ENCODE results near the gene ZNRF2. TPM values are rescaled to one million over a fixed set of nuclear protein-coding genes. Genes with fewer than 3 reads are reported as not detected.

ZNRF2 gene
- total RNA-seq (2014; rRNA removed; shearing (Covaris generic)): 19.9 and 30.6 TPM in 2 replicates

DNA sequence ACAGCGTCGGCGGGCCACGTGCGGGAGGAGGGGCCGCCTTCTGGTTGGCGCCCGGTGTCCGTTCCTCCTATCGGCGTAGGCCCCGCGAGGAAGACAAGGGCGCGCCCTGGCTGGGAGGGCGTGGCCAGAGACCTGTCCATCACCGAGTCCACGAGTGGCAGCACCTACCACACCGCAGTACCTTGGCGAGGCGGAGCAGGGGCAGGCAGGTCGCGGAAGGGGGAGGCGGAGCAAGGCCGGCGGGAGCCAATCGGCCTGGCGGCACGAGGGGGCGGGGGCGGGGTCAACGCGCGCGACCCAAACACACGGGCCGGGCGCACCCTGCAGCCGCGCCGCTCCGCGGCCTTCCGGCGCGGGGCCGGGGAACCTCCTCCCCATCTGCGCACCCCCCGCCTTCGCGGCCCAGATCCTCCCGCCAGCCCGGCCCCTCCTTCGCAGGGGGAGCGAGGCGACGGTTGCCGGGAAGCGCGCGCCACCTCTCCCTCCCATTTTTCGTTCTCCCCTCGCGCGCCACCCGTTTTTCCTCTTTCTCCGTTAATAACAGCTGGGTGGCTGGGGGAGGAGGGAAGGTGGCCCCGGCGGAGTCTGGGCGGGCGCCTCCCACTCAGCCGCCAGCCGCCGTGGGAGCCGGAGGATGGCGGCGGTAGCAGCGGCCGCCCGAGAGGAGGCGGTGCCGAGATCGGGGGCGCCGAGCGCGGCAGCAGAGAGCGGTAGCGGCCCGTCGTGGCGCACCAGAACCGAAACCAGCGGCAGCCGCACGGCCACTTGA lies at the start of gene ZNRF2:
Gene ZNRF2 (plus strand): TSS at position 300 of the 769 bp plus-strand sequence. CDS start 761 bp downstream, outside the sequence.
- DNase-seq (ENCODE audit: low read depth): peak; percentile 100

DNA sequence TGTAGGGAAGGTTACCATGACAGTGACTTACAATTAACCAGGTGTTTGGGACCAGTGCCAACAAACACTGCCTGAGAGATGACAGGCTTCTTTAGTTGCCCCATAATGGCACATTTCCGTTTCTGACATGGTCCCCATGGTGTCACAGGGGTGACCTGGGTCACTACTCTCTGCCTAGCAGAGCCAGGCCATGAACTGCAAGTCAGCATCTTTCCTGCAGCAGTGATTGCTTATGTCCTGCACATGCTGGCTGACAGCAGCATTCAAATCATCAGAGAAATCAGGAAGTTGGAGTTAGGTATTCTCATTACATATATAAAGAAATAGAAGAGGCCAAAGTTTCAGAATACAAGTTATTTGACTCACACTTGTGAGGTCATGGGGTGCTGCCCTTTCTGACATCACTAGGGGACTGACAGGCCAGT lies 47.1 kb upstream of the ZNRF2 start:
- no peak for DNase-seq (ENCODE audit: low read depth)

DNA sequence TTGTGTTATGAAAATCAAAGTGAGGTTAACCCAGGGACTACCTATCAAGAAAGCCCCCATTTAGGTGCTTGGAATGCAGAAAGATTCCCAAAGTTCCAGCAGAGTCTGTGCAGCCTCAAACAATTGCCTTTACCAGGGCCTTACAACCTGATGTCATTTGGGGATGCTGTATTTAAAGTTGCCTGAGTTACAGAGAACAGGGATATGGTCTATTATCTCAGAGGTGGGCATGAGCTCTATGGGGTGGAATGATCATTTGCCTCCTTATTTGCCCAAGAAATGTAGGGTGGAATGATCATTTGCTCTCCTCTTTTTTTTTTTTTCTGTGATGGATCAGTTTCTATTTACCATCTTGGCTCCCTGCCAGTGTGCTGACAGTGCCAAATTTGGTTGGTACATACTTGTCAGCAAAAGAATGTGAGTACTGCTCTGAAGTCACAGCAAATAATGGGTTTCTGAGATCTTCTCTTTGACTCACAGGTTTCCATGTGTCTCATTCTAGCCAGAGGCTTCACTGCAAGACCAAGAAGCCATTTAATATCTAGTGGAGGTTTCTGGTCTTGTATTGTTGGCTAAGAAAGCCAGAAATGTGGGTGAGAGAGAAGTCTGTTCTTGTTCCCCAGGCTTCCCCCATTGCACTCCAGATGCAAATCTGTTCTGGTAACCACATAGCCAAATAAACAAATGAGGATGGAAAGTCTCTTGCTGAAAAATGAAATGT lies 45.5 kb upstream of the ZNRF2 start:
- peak; percentile 85 for DNase-seq (ENCODE audit: low read depth)

DNA sequence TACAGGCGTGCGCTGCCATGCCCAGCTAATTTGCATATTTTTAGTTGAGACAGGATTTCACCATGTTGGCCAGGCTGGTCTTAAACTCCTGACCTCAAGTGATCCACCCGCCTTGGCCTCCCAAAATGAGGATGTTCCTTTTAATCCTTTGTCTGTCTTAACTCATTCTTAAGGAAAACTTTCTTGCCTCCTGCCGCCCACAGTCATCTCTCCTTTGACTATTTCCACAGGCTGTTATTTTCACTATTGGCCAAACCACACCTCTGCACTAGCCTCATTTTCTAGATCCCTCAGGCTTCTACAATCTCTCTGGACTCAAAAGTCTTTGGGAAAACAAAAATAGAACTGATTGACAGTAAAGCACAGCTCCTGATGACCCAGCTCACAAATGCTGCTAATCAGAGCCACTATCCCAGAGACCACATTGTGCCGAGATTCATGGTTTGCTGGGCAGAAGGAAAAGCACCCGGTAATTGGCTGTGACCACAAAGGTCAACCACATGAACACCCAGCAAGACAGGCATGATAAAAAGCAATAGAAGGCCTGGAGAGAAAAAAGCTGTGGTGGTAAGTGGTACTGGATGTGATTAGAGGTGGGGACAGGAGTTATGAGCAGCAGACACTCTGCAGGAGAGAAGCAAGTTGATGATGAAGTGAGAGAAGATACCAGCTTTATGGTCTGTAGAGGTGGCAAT lies 44.1 kb upstream of the ZNRF2 start:
- peak; percentile 74 for DNase-seq (ENCODE audit: low read depth)

DNA sequence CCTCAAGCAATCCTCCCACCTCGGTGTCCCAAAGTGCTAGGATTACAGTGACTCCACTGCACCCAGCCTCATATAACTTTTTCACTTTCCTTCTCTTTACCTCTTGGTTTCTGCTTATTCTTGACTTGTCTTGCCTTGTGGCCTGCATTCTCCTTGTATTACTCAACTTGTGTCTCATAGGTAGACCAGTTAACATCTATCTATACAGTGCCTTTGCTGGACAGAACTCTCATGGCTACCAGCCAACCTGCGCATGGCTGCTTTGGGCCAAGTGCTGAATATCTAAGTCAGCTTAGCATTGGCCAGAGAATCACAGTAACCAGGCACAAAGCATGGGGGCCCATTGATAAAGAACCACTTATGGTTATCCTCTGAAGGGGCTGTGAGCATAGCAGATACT lies 42.6 kb upstream of the ZNRF2 start:
- DNase-seq (ENCODE audit: low read depth): no peak

DNA sequence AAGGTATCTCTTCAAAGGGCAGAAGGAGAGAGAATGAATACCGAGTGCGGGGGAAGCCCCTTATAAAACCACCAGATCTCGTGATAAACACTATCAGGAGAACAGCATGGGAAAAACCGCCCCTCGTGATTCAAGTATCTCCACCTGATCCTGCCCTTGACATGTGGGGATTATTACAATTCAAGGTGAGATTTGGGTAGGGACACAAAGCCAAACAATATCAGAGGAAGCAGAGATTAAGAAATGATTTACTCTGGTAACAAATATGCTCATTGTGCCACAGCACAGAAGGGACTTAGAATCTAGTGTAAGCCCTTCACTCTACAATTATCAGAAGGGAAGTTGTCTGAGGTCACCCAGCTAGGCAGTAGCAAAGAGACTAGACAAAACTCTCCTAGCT lies 40.1 kb upstream of the ZNRF2 start:
- no peak for DNase-seq (ENCODE audit: low read depth)

DNA sequence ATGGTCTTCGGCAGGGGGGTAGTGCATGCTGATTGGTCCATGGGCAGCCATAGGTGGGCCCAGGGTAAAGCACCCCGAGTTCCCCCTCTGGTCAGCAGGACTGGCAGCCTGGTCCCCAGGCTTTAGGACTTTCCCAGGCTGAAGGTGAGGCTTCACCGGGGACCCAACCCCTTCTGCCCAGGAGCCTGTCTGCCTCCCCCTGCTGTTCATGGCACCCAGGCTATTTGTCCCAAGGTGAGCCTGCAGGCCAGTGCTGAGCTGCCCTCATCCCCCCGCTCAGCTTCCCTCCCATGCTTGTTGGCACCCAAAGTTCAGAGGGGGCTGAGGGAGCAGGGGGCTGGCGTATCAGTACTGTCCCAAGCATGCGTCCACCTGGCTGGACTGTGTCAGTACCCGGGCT lies 38.5 kb upstream of the ZNRF2 start:
- DNase-seq (ENCODE audit: low read depth): no peak

DNA sequence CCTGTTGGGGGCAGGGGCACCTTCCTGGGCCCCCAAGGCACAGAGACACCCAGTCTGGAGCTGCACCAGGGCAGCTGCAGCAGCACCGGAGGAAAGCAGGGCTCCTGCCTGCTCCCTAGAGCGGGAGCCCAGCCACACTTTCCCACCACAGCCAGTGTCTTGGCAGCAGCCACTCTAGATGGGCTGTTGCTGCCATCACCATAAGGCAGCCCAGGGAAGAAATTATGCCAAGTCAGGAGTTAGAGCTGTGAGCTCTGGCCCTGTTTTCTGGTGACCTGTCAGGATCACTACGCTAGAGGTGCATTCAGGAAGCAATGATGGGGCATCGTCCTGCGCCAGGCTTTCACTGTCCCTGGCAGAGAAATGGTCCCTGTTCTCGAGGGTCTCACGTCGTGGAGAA lies 38.0 kb upstream of the ZNRF2 start:
- no peak for DNase-seq (ENCODE audit: low read depth)

DNA sequence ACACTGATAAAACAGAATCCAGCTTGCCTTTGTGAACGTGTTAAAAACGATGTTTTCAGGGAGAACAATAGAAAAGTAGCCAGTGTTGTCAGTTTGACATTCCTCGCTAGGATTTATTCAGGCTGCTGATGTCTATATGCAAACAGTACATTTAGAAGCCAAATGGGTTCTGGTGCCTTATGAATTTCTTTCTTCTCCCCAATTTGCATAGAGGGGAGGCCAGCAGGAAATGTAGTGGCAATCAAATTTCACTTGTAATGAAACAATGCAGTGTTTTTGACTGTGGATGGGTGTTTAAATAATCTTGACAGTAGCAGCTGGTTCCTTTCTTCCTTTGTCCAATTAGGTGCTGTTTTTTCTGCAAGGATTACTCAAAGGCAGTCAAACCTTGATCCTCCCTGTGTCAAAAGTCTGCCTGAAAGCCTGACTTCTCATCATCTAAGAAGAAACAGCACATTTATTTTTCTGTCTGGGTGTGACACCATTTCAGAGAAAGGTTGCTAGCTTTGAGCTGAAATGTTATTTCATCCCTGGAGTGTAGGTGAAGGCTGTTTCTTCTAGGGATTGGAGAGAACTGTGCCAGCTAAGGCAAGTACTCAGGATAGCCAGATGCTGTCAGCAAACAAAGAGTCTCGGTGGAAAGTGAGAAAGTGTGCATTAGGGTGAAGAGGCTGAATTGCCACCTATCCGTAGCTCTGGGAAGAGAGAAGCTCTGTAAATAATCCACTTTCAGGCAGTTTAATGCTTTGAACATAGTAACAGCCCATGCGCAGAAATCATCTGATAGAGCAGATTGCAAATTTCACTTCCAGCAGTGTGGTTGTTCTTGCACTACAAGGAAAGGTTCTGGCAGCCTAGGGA lies 36.6 kb upstream of the ZNRF2 start:
- DNase-seq (ENCODE audit: low read depth): no peak

DNA sequence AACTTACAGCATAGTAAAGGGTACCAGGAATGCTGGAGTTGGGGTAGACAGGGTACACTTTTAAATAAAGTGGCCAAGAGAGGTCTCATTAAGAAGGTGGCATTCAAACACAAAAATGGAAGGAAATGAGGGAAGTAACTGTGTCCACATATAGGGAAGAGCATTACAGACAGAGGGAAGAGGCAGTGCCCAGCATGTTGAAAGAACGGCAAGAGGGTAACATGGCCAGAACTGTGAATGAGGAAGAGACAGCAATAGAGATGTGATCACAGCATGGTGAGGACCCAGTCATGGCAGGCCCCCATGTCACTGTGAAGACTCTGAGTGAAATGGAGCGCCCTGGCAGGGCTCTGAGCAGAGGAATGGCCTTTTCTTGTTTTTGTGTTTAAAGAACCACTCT lies 35.1 kb upstream of the ZNRF2 start:
- DNase-seq (ENCODE audit: low read depth): no peak

DNA sequence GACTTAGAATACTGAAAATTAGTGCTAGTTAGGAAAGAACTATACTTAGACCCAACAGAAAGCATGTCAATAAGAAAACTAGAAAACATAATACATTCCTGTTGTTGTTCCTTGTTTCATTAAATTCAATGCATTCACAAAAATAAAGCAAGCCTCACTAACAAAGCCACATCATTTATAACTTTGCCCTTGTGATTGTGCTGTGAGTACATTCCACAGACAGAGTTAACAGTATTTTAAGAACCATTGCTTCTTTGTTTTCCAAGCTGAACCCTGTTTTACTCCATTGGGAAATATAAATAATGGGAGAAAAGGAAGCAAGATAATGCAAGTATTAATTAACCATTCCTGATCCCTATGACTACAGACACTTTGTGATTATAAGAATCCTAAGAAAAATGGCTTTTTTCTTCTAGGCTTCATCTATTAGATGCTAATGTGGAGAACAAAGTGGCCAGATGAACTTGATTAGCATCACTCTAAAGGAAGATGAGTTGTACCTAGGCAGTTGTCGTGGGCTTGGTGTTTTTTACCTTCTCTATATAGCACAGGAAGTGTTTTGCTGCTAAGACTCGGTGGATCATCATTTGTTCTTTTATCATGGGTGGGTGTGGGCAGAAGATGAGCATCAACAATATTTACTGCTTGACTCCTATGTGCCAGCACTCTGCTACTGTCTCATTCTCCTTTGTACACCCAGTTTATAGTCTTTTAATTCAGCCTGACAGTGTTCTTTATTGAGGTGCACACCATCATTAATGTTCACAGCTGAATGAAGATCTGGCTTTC lies 34.2 kb upstream of the ZNRF2 start:
- DNase-seq (ENCODE audit: low read depth): no peak

DNA sequence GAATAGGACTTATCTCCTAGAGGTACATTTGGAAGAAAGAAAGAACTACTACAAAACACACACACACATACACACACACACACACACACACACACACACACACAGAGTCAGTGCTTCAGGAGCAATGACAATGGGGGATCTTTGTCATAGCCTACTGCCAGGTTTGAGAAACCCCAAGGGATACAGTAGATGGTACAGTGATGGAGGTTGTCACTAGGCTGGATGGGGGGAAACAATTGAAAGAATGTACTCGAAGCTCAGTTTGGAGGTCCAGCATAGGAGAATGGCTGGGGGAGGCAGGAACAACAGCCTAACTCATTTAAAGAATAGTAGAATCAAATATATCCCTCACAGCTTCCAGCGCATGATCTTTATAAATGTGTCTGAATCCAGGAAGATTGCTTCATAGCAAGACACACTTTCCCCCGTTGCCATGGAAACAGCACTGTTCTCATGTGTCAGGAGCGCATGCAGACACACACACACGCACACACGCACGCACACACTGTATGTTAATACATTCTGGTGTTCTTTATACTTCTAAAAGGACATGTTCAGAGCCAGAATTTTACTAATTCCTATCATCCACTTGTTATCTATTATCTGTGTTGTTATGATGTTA lies 32.6 kb upstream of the ZNRF2 start:
- no peak for DNase-seq (ENCODE audit: low read depth)

DNA sequence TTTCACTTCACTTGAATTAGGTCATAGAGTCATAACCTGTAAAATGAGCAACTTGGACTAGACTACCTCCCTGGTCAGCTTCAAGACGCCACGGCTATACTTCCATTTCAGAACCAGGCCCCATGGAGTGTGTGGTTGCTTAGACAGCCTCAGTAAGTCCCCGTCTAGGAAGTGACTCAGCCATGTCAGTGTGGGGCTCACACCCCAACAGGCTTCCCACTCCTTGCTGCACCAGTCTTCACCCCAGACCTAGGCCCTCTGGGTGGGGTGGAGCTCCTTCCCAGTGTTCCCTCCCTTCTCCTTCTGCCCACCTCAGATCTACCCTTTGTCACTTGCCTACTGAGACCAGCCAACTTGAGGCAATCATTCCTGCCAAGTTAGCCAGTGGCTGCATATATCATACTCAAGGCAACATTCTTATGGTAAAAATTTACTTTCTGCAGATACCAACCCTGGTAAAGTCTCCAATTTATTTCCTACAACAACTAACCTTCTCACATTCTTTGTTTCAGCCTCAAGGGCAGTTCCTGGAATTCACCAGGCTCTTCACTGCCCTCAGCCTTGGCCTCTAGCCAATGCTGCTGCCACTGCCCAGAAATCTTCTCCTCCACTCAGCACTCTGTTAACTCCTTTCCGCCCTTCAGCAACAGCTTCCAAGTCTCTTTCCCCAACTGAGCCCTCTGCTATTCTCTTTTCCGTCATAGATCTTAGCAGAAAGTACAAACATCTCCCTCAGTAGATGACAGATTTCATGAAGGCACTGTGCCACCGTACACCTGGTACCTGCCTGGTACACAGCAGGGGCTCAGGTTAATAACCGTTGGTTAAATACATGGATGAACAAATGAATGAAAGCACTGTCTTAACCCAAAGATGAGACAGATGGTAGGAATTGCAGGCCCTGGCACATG lies 31.3 kb upstream of the ZNRF2 start:
- peak; percentile 88 for DNase-seq (ENCODE audit: low read depth)

DNA sequence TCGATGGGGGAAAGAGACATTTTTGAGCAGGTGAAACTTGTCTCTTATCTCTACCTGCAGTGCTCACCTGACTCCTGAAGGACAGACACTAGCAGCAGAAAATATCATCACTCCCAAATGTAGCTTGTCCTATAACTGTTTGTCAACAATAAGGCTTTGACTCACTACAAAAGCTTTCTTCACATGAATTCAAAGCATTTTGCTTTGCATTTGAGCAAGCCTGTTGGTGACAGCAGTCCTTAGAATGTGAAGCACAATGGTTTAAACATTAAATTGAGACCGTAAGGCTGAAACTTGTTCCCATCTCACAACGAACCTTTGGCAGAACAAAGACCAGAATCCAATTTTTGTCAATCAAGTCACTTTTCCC lies 30.6 kb upstream of the ZNRF2 start:
- no peak for DNase-seq (ENCODE audit: low read depth)

DNA sequence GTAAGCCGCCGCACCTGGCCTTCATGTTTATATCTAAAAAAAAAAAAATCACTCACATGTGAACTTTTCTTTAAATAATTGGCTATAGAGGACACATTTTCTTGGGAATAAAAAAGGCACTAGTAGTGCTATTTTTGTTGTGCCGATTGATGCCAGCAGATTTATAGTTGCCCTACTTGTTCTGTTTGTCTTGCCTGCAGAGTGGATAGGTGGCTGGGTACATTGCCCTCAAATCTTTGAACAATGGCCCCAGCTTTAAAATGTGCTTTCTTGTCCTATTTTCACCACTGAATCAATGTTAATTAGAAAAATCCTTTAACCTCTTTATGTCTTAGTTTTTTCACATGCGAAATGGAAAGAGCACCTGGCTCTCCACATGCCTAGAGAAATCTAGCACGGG lies 30.1 kb upstream of the ZNRF2 start:
- no peak for DNase-seq (ENCODE audit: low read depth)

DNA sequence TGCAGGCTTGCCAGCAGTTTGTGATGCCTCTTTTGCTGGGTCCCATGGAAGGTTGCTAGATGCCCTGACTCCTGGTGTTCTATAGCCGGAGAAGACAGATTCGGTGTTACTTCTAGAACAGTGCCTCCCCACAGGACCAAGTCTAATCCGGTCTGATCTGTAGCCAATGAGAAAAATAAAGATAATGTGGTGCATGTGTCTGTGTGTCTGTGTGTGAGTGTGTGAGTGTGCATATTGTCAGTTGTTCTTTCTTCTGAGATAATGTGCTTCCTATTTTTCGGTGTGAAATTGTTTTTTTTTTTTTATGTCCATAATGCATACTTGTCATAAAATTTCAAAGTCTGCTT lies 29.7 kb upstream of the ZNRF2 start:
- no peak for DNase-seq (ENCODE audit: low read depth)

DNA sequence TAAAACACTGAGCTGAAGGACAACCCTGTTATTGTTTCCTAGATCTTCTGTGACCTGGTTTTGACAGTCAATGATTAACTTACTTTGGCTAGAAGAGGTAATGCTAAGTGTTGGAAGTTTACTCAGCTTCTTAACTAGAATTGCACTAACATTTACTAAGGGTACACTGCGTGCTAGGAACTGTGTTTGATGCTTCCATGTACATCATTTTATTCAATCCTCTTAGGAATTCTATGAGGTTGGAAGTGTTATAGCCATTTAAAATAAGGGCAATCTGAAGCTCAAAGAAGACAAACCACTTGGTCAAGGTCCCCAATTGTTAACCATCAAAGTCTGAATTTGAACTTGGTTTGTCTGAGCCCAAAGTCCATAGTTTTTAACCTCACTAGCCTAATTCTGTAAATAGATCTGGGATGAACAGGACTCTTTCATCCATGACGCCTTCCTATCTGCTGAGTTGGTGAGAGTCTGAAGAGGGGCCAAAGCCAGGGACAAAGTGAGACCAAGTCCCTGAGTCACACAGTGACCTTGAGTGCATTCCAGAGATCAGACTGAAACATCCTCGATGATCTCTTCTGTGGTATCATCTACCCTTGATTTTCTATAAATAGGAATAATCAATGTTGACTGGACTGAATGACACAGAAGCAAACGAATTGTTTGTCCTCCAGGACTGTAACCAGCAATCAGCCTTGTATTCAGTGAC lies 29.2 kb upstream of the ZNRF2 start:
- no peak for DNase-seq (ENCODE audit: low read depth)

DNA sequence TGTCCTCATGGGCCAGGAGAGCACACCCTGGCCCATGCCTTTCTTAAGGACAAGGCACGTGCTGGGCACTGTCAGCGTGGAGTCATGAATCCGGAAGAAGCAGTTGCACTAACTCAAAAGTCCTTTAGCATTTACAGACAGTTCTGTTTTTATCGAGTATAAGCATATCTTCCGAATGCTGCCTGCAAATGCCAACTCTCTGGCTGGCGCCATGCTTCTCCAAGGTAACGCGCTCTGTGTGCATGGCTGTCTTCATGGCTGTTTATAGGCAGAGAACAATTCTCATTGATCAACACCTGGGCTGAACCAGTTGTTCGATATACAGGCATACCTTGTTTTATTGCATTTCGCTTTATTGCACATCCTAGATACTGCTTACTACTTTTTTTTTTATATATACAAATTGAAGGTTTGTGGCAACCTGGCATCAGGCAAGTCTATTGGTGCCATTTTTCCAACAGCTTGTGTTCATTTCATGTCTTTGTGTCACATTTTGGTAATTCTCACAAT lies 28.0 kb upstream of the ZNRF2 start:
- no peak for DNase-seq (ENCODE audit: low read depth)
